ENCODE measurements around the gene EPS8L1. TPM values are rescaled to one million over a fixed set of nuclear protein-coding genes. Genes with fewer than 3 reads are reported as not detected.
A peak's percentile ranks its signal among the peaks of the same experiment; 100 is the strongest.

The EPS8L1 gene
- total RNA-seq, 1 donor from 2014 or later, result 22.4 TPM

- Mint-ChIP-seq H3K4me3 (peak overlapping the region; percentile 31), H3K27me3 (ENCODE audit: low read depth) (no peaks in the 10 kb centered on the region), H3K27ac (ENCODE audit: unreplicated experiment) (peak overlapping the region; percentile 93), H3K9me3 (no peaks in the 10 kb centered on the region), H3K4me1 (peaks cover 10% of the 10 kb centered on the region), H3K36me3 (ENCODE audit: low read depth) (peaks cover 8% of the 10 kb centered on the region)
- DNase-seq (ENCODE audit: low read depth, low spot score), result no peak
- TF ChIP-seq CTCF (conservative IDR thresholded peaks at IDR 0.05), result no peak
Observed at GRCh38 chr19:55109527-55110291, 34.0 kb downstream of the EPS8L1 start.

- no peaks in the 10 kb centered on the region for H3K27me3 Mint-ChIP-seq (ENCODE audit: low read depth)
- peaks cover 25% of the 10 kb centered on the region for H3K4me1 Mint-ChIP-seq
- no peak for DNase-seq (ENCODE audit: low read depth, low spot score)
- H3K9me3 Mint-ChIP-seq, result no peaks in the 10 kb centered on the region
- H3K4me3 Mint-ChIP-seq, result no peak overlapping the region
- peaks cover 4% of the 10 kb centered on the region for H3K36me3 Mint-ChIP-seq (ENCODE audit: low read depth)
- no peak for TF ChIP-seq CTCF (conservative IDR thresholded peaks at IDR 0.05)
- H3K27ac Mint-ChIP-seq (ENCODE audit: unreplicated experiment), result no peak overlapping the region
Observed at GRCh38 chr19:55111238-55111831, 35.7 kb downstream of the EPS8L1 start.

GRCh38 chr19:55112246-55112776 lies 36.6 kb downstream of the EPS8L1 start:
- DNase-seq (ENCODE audit: low read depth, low spot score), result no peak
- Mint-ChIP-seq H3K4me1 (peaks cover 31% of the 10 kb centered on the region), H3K27ac (ENCODE audit: unreplicated experiment) (no peak overlapping the region), H3K36me3 (ENCODE audit: low read depth) (peaks cover 4% of the 10 kb centered on the region), H3K9me3 (no peaks in the 10 kb centered on the region), H3K4me3 (no peak overlapping the region), H3K27me3 (ENCODE audit: low read depth) (no peaks in the 10 kb centered on the region)
- TF ChIP-seq CTCF (conservative IDR thresholded peaks at IDR 0.05), result no peak

- H3K9me3 Mint-ChIP-seq, result no peaks in the 10 kb centered on the region
- H3K4me1 Mint-ChIP-seq, result peaks cover 36% of the 10 kb centered on the region
- peaks cover 4% of the 10 kb centered on the region for H3K36me3 Mint-ChIP-seq (ENCODE audit: low read depth)
- H3K27ac Mint-ChIP-seq (ENCODE audit: unreplicated experiment), result peak overlapping the region; percentile 94
- no peak for TF ChIP-seq CTCF (conservative IDR thresholded peaks at IDR 0.05)
- peaks cover 3% of the 10 kb centered on the region for H3K27me3 Mint-ChIP-seq (ENCODE audit: low read depth)
- DNase-seq (ENCODE audit: low read depth, low spot score), result no peak
- H3K4me3 Mint-ChIP-seq, result peak overlapping the region; percentile 89
Observed at GRCh38 chr19:55112777-55113569, 37.3 kb downstream of the EPS8L1 start.

GRCh38 chr19:55113570-55114039 lies 37.9 kb downstream of the EPS8L1 start:
- Mint-ChIP-seq H3K36me3 (ENCODE audit: low read depth) (peaks cover 3% of the 10 kb centered on the region), H3K9me3 (no peaks in the 10 kb centered on the region), H3K4me1 (peaks cover 40% of the 10 kb centered on the region), H3K27me3 (ENCODE audit: low read depth) (peaks cover 3% of the 10 kb centered on the region), H3K4me3 (peak overlapping the region; percentile 89), H3K27ac (ENCODE audit: unreplicated experiment) (peak overlapping the region; percentile 94)
- DNase-seq (ENCODE audit: low read depth, low spot score), result peak; percentile 65
- no peak for TF ChIP-seq CTCF (conservative IDR thresholded peaks at IDR 0.05)
